ENCODE data around the gene EXOC6. TPM values are rescaled to one million over a fixed set of nuclear protein-coding genes. Genes with fewer than 3 reads are reported as not detected.
"Not testable (repeated sequence)": the region's sequence is repeated elsewhere in the genome, so short reads cannot be mapped to it uniquely, and the experiment has no call there.

EXOC6 gene
- polyA plus RNA-seq, 1 donor: 35.2 TPM

DNA sequence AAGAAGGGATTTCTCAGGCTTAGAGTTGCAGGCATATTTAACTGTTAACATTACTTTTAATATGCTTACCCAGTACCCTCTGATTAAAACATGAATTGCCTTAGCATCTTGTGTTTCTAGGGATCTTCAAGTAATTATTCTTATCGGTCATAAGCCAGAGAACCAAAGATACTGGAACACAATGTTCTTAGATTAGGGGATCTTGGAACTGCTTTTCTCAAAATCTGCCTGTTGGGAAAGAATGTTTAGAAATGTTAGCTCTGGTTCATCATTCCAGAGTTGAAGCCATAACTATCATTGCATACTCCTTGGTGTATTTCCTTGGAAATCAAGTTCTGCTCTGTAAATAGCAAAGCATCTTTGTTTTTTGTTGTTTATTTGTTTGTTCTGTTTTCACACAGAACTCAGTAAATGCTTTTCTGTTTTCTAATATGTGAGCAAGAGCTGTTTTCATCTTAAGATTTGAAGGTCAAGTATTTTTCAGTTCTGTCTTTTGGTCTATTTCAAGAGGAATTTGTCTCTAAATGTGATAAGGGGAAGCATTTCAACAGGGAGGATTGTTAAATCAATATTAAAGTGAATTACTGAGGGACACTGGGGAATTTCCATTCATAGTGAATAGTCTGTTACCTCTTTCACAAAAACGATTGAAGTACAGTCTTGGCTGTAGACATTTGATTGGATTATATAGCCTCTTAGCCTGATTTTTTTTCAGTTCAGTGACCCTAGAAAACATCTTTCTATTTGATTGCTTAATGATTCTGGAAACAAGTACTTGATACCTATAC, 109.1 kb downstream of the EXOC6 start:
- no peak for DNase-seq

DNA sequence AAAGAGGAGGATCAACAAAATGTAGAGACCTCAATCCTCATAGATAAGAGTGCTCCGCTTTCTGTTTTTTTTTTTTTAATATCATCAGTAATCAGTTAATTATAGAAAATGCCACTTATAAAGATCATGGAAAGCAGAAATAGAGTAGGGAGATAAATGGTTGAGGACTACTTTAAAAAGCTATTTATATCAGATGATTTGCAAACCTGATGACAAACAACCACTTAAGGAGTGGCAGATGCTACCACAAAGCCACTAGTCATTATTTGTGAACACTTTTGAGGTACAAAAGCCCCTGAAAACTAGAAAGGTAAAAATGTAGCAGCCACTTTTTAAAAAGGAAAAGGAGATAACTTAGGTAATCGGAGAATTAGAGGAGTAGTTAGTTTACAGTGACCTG, 113.3 kb downstream of the EXOC6 start:
- DNase-seq: no peak

DNA sequence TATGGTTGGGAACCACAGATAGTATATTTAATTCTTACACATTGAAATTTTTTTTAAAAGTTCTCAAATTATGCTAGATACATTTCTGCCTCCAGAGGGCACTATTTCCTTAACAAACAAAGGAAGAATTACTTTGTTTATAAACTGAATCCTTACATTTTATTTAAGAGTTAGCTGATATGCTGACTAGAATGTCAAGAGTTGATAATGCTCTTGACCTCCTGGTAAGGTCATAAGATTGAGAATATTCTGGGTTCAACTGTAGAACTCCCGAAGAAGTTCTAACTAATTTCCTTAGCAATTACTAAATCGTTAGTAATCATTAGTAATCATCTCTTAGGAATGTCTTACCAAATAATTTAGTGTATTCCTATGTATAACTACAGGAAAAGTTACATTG, 117.0 kb downstream of the EXOC6 start:
- peak; percentile 32 for DNase-seq

DNA sequence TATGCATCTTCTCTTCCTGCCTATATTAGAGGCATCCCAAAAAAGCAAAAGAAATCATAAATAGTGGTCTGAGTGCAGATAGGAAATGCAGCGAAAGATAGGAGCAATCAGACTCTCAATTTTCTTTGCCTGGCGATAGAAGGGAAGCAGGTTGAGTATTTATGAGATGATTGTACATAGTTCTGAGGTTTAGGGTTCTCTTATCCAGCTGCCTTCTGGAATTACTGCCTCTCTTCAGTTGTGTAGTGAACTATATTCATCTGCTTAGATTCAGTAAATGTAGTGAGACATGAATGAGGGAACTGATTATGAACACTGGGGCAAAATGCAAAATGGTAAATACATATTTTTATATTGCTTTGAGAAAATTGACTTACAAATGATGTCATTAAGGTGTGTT, 119.3 kb downstream of the EXOC6 start:
- no peak for DNase-seq

DNA sequence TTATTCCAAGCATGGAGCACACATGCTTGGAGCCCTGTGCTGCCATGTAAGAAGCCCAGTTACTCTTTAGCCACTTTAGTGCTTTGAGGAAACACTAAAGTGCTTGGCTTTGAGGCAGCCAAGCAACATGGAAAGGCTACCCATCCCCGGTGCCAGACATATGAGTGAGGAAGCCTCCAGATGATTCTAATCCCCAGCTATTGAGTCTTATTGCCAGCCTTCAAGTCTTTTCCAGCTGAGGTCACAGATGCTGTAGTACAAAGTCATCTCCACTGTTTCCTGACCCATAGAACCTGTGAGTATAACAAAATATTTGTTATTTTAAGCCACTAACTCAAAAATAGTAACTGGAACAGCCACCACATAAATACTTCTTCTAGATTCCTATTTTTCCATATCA, 120.8 kb downstream of the EXOC6 start:
- no peak for DNase-seq

DNA sequence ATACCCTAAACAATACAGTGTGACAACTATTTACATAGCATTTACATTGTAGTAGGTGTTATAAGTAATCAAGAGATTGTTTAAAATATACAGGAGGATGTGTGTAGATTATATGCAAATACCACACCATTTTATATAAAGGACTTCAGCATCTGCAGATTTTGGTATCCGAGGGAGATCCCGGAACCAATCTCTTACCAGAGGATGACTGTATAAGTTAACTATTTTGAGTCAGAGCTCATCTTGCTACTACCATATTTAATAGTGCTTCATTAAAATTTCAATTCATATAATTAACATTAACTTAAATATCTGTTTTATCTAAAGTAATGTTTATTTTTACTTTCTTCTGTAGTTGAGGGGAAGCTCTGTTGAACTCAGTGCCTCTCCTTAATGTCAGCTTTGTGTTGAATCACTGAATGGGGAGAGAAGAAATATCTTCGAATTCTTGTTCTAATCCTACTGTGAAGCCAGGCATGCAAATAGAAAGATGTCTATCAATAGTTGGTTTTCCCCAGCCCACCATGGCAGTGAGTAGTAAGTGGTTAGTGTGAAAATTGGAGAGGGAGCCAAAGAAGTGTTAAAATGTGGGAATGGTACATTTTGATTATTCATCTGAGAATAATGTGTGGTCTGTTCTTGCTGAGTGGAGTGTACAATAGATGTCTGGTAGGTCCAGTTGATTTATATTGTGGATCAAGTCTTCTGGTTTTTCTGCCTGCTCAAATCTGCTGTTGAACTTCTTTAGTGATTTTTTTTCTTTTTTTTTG, 122.2 kb downstream of the EXOC6 start:
- no peak for DNase-seq

DNA sequence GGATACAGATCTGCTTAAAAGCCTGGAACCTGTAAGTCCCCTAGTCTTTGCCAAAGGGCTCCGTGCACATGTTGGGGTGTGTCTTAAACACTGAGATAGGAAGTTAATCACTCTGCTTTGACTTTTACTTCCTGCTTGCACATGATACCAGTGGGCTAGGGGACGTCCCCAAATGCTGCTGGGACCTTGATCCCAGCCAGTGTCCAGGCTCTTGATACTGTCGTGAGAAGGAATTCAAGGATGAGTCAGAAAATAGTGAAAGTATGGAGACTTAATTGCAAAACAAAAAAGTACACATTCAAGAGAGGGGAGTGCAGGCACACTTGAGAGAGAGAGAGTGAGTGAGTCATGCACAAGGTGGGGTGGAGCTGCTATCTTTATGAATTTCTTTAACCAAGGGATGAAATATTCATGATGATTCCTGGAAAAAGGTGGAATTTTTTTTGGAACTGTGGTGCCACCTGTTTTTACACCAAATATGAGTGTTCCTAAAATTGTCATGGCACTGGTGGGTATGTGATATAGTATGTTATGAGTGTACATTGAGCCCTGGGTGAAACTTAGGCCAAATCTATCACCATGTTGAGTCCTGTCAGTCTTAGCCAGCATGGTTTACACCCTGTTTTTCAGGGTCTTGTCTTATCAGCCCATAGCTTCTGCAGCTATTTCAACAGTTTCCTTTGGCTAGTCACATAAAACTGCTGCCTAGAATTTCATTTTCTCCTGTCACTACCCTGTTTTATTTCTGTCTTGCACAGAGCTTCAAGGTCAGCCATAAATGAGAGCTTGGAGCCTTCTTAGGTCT, 123.9 kb downstream of the EXOC6 start:
- no peak for DNase-seq

DNA sequence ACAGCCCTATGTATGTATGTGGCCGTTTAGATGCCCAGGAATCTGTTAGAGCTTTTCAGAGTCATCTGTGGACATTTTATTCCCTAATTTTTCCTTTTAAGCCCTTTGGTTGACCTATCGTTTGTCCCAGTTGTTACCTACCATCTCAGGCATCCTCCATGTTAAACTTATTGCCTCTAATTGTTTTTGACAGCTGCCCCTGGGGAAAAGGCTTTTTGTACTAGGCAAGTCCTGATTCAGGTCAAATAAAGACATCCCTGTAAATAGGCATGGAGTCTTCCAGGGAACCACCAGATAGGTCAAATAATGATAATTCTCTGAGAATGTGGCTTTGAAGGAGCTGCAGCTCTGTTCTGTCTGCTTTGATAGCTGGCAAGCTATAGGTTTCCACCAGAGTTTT, 124.6 kb downstream of the EXOC6 start:
- no peak for DNase-seq

DNA sequence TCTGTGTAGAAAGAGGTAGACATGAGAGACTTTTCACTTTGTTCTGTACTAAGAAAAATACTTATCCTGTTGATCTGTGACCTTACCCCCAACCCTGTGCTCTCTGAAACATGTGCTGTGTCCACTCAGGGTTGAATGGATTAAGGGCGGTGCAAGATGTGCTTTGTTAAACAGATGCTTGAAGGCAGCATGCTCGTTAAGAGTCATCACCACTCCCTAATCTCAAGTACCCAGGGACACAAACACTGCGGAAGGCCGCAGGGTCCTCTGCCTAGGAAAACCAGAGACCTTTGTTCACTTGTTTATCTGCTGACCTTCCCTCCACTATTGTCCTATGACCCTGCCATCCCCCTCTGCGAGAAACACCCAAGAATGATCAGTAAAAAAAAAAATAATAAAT, 128.0 kb downstream of the EXOC6 start:
- DNase-seq: not testable (repeated sequence)

DNA sequence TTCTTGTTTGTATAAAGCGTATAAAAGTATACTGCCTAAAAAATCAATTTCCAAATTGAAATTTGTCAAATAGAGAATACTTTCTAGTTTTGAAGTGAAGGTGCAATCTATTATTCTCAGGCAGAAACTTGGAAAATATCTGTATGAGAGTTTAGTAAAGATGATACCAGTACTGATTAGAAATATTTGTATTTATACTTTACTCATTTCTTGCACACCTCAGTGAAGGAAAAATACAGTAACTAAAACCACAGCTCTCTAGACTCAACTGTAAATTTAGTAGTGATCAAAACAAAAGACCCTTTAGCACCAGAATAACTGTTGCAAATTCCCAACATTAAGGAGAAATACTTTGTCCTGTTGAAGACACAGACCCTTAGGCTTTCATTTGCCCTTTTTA, 140.9 kb downstream of the EXOC6 start:
- DNase-seq: no peak

DNA sequence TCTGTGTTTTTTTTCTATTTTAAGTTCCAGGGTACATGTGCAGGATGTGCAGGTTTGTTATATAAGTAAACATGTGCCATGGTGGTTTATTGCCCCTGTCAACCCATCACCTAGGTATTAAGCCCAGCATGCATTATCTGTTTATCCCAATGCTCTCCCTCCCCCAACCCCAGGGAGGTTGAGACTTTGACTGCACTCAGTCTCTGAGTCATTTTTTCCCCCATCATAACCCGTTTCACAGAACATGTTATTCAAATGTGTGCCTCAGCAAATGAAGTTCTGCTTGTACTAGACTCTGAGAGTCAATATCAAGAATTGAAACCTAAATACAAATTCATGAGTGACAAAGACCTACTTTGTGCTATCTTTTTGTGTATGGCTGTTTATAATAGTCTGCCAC, 142.3 kb downstream of the EXOC6 start:
- DNase-seq: no peak

DNA sequence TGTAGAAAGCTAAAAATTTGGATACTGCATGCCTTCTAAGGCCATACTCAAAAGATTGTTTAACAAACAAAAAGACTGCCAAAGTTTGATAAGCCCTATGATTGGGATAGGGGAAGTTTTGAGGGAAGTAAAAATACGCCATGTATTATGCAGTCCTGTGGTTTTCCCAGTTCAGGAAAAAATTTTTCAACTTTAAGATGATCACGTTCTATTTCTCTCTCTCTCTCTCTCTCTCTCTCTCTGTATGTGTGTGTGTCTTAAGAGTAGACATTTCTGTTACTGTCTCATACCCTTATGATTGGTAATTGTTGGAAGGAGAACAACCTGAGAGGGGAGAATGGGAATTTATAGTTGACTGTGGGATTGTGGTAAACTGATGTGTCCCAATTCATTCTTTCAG, 143.2 kb downstream of the EXOC6 start:
- DNase-seq: no peak

DNA sequence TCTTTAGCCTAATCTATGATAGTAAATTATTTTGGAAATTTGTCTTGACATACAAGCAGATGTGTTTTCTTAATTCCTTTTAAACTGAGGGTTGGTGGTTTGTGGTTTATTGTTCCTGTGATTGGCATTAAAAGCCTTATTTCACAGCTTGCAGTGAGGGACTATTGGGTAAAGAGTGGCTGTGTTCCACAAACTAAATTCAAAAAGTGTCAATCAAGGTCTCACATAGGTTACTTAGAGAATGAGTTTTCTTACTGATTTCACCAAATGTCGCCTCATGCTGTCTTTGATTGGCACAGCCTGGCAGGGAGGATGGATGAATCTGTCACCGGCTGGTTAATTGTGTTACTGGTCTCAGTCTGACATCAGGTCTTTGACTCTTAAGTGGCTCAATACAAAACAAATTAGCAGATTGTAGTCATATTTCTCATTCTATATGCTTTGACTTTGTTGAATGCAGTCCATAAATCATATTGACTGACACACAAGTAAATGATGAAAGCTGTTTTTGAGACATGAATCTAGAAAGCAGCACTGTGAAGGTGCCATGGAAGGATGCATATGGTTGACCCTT, 145.5 kb downstream of the EXOC6 start:
- no peak for DNase-seq

DNA sequence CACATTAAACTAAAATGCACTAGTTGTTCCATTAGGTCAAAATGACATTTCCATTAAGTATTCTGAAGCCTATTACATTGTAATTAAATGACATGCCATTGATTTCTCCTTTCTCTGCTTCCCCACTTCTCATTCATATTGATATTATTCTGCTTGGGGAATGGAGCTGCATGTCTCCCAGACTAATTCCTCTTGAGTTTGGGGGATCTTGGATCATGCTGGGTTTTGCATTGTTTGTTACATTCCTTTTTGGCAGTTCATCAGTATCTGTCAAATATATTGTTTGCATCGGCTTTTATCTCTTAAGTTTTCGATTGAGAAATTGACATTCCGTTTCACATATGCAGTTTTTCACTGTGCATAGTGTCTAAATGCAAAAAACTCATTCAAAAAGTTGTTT, 147.2 kb downstream of the EXOC6 start:
- DNase-seq: no peak

DNA sequence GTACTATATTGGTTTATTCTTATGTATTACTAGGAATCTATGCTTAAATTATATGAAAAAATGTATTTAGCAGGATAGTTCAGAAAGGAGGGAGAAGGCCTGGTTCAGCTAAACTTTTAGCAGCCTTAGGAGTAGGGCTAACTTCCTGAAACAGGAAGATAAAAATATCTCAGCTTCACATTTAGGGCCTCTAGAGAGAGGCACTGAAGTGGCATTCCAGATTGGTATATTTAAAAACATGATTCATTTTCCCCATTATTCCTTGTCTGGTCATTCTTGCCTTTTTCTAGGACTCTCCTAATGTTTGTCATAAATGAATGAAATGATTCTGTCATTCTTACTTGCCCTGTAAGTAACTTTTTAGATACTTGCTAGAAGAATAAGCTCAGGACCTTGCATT, 149.3 kb downstream of the EXOC6 start:
- DNase-seq: no peak

DNA sequence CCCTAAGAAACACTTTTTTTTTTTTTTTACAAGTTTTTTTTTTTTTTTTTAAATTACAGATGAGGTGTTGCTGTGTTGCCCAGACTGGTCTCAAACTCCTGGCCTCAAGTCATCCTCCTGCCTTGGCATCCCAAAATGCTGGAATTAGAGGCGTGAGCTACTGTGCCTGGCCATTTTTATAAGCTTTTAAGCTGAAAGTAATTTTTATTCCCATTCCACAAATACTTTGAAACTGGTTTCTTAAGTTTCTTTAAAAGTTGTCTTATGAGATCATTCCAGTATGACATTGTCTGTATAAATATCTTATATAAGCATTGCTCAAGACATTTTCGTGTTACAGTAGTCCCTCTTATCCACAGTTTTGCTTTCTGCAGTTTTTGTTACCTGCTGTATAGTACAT, 150.9 kb downstream of the EXOC6 start:
- DNase-seq: no peak

DNA sequence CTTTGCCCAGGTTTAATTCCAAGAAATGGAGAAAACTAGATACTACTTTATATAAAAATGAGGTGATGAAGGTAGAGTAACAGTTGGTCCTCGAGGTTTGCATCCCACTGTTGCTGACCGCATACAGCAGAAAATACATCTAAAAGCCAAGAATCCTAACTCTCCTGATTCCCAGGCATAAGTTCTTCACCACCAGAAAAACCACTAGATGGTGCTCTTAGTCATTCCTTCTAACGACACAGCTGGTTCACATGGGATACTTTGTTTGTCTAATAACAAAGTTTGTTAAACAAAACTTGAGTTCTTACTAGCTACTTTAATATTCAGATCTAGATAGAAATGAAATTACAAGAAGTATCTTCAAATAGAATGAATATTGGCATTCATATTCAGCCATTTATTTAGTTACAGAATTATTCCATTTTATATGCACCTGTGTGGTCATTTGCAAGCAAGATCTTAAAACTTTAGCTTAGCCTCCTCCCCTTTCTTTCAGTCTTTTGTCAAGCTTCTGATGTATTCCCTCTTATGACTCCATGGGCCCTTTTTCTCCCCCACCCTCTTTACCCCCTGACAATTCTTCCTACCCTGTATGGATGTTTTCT, 158.2 kb downstream of the EXOC6 start:
- DNase-seq: peak; percentile 30

DNA sequence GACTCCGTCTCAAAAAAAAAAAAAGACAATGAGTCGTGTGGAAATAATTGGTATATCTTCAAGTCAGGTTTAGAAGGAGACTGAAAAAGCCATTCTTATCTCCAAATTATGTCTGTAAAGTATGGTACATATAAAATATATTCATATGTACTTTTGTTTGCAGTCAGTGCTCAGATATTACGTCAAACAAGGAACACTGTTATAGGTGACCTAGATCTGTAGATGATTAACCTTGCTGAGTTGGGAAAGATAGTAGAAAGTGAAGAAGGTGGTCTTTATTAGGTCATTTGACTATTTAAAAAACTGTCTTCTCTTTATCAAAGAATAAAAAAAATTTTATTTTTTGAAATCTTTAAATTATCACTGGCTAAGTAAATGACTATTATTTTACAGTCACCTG, 167.4 kb downstream of the EXOC6 start:
- DNase-seq: no peak

DNA sequence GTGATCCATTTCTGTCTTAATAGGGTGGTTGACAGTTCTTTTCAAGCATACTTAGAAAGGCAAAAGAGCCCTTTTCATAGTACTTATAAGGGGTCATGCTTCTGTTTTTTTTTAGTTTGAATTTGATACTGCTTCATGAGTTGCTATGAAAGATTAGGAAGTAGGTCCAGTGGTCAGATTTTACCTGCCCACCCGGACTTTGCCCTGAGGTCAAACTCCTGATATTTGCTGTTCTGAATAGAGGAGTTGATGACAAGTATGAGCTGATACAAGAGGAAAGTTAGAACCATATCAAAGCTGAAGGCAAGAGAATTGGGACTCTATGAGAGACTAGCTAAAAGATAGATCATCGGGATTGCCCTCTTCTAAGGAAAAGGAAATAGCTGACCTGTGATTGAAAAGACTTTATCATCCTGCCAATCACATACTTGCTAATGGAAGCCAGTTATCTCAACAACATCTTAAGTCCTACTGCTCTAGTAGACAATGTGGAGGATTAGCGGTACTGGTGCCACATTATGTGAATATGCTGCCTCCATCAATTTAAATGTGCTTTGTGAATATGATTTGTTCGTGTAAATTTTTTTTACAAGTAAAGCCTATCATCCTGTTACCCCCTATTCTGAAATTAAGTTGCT, 174.8 kb downstream of the EXOC6 start:
- no peak for DNase-seq

DNA sequence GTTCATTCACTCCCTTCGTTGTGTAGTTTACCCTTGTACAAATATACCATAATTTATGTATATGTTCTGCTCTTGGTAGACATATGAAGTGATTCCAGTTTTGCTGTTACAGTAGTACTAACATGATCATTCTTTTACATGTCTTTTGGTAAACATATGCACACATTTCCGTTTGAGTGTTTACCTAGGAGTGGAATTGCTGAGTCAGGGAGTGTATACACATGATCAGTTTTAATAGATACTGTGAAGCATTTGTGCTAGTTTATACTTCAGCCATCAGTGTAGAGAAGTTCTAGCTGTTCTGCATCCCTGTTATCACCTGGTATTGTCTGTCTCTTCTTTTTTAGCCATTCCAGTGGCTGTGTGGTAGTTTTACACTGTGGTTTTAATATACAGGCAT, 177.8 kb downstream of the EXOC6 start:
- no peak for DNase-seq

DNA sequence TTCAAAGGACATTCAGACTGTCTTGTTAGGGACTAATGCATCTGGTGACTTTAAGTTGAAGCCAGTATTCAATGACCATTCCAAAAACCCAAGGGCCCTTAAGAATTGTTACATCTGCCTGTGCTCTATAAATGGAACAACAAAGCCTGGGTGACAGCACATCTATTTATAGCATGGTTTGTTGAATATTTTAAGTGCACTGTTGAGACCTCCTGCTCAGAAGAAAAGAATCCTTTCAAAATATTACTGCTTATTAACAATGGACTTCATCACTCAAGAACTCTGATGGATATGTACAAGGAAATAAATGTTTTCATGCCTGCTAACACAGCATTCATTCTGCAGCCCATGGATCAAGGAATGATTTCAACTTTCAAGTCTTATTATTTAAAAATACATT, 179.2 kb downstream of the EXOC6 start:
- no peak for DNase-seq

DNA sequence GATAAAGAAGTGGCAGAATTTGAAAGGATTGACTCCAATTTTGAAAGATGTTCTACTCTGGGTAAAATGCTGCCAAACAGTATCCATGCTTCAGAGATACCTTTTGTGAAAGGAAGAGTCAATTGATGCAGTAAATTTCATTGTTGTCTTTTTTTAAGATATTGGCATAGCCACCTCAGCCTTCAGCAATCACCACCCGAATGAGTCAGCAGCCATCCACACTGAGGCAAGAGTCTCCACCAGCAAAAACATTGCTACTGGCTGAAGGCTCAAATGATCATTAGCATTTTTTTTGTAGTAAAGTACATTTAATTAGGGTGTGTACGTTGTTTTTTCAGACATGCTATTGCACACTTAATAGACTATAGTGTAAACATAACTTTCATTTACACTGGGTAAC, 180.6 kb downstream of the EXOC6 start:
- DNase-seq: no peak

Data from hindlimb muscle (tissue), 1 donor.